Central memory CD4-positive, alpha-beta T cell (primary cell): ENCODE measurements around the gene PAQR9.

Source experiments
- DNase-seq: peaks from one replicate; pipeline ENCODE4 v3.0.0; 2022

The PAQR9 gene

DNA sequence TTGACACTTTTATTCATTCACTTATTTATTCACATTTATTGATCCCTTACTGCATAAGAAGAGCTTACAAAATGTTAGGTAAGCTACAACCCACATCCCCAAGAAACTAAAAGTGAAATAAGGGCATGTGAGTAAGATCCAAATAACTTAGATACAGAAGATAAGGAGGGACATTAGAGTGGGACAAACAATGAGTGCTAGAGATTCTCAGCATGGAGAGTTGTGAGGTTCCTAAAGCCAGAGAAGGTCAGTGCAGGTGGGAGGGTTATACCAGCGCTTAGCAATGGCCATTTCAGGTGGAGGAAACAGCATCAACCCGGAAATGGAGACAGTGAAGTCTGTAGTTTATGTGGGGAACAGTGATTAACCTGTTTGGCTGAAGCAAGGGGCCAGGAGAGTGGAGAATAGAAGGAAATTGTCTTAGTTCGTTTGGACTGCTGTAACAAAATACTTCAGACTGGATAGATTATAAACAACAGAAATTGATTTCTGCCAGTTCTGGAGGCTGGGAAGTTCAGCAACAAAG, 49.1 kb downstream of the PAQR9 start:
- no peak for DNase-seq

DNA sequence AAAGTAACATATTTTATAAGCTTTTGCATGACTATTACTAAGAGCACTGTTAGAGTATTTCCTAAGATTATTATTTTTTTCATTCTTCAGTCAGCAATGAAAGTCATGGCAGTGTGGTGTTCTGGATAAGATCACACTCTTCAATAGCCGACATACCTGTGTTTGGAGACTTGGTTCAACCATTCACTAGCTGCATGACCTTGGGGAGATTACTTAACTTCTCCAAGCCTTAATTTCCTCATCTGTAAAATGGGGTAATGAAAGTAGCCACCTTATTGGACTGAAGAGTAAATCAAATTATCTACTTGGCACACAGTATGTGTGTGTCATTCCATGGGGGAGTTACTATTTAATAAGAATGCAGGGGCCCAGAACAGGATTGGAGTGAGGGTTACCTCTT, 50.0 kb downstream of the PAQR9 start:
- no peak for DNase-seq

DNA sequence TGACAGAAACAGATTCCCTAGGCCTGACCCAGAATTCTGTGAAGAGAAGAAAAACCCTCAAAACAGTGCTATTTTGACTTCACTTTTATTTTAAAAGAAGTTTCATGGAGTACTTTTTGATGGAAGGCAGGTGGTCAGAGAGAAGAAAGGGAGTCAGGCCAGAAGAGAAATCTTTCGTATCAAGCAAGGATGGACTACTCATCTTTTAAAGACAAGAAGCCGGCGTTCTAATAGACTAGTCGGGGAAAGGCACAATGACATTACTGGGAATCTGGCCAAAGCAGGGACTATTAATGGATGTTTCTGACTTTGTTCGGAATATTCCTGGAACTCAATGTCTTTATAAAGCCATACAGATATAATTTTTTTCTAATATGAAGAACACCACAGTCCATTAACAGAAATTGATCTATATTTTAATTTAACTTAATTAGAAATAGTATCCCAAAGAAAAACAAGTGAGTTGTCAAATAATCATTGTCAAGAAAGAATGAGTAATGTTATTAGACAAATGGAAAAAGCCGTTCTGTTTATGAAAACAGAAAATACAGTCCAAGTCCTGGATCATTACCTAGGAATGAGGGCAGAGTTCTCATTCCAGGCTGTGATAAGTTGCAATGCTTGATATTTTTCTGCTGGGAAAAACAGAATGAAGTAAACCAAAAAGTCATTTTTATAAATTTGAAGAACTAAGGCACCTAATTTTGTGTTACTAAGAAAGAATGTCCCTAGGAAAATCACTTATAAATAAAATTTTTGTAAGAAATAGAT, 50.9 kb downstream of the PAQR9 start:
- no peak for DNase-seq
